ENCODE measurements around the gene CCDC88A.
A peak's percentile ranks its signal among the peaks of the same experiment; 100 is the strongest.
"Not testable (repeated sequence)": the region's sequence is repeated elsewhere in the genome, so short reads cannot be mapped to it uniquely, and the experiment has no call there.

Gene CCDC88A

GRCh38 chr2:55302241-55302640 lies 117.4 kb downstream of the CCDC88A start:
- DNase-seq (ENCODE audit: low spot score): no peak

DNA sequence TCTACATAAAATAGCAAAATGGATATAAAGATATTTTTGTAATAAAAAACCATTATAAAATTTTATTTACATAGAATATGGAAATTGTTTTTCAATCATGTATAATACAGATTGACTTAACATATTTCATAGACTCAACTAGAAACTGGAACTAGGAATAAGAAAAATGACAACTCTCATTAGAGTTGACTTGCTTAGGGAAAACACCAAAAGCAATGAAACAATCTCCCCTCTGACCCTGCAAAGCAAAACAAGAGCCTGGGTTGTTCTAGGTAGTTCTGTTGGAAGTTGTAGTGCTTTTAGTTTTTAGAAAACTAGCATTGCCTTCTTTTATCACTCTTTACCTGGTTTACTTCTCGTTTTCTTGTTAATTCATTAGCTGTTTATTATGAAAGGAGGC lies 118.4 kb downstream of the CCDC88A start:
- DNase-seq (ENCODE audit: low spot score): no peak

- DNase-seq (ENCODE audit: low spot score): no peak
Measured at GRCh38 chr2:55296393-55296792, 123.3 kb downstream of the CCDC88A start.

DNA sequence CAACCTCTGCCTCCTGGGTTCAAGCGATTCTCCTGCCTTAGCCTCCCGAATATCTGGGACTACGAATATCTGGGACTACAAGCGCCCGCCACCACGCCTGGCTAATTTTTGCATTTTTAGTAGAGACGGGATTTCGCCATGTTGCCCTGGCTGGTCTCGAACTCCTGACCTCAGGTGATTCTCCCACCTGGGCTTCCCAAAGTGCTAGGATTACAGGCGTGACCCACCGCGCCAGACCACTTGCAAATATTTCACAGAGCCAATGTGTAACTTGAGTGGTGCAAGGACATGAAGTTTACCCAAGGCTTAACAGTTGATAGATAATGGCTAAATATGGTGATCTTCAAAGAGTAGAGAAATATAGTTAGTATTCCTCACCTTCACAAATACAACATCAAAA lies 136.6 kb downstream of the CCDC88A start:
- no peak for DNase-seq (ENCODE audit: low spot score)

- DNase-seq (ENCODE audit: low spot score): peak; percentile 70
Measured at GRCh38 chr2:55282110-55282917, 137.3 kb downstream of the CCDC88A start.

DNA sequence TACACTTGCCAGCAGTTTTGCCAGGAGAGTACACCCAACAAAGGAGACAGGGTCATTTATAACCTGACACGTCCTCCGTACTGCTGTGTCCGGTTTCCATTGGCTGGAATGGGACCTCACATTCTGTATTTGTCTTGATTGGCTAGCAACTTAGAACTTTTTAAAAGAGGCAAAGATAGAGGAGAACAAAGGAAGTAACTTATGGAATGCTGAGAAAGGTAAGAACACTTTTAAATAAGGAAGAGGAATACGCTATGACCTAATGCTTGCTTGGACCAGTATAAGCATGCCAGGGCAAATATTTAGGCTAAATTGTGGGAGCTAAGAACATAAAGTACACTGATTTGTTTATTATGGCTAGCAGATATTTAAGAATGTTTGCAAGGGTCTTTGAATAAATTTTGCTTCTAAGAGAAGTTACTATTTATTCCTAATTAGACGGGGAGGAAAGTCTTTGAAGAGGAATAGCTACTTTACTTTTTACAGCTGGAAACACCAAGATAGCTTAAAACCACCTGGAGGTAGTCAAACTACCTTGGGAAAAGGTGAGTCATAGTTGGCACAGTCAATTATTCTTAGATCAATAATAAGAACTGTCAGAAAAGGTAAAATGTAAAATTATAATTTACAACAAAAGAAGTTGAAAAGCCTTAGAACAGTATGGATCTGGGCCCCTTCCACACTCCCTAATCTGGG lies 138.7 kb downstream of the CCDC88A start:
- DNase-seq (ENCODE audit: low spot score): not testable (repeated sequence)

GRCh38 chr2:55279859-55280424 lies 139.7 kb downstream of the CCDC88A start:
- not testable (repeated sequence) for DNase-seq (ENCODE audit: low spot score)

DNA sequence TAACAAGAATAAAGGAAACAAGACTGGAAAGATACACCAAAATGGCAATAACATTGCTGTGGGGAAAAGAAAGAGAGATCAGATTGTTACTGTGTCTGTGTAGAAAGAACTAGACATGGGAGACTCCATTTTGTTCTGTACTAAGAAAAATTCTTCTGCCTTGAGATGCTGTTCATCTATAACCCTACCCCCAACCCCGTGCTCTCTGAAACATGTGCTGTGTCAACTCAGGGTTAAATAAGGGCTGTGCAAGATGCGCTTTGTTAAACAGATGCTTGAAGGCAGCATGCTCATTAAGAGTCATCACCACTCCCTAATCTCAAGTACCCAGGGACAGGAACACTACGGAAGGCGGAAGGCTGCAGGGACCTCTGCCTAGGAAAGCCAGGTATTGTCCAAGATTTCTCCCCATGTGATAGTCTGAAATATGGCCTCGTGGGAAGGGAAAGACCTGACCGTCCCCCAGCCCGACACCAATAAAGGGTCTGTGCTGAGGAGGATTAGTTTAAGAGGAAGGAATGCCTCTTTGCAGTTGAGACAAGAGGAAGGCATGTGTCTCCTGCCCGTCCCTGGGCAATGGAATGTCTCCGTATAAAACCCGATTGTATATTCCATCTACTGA lies 140.3 kb downstream of the CCDC88A start:
- not testable (repeated sequence) for DNase-seq (ENCODE audit: low spot score)

- no peak for DNase-seq (ENCODE audit: low spot score)
Measured at GRCh38 chr2:55277310-55277709, 142.3 kb downstream of the CCDC88A start.

DNA sequence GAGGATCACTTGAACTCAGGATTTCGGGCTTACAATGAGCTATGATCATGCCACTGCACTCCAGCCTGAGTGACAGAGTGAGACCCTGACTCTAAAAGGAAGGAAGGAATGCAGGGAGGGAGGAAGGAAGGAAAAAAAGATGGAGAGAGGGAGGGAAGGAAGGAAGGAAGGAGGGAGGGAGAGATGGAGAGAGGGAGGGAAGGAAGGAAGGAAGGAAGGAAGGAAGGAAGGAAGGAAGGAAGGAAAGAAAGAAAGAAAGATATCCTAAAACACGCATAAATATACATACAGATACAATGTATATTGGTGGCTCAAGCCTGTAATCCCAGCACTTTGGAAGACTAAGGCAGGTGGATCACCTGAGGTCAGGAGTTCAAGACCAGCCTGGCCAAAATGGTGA lies 145.3 kb downstream of the CCDC88A start:
- not testable (repeated sequence) for DNase-seq (ENCODE audit: low spot score)

DNA sequence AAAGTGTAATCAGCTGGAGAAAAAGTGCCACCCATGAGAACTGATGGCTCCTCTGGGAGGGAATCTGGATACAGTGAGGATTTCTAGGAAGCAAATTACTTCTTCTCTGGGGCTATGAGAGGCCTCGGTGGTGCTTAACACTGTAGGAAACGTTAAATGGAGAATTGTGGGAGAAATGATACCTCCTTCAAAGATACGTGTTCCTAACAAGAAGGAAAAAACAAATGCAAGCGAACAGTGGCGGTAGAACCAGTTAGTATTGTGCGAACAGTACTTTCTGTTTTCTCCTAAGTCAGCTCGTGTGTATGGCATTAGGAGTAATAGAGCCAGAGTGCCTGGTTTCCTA lies 150.0 kb downstream of the CCDC88A start:
- peak; percentile 14 for DNase-seq (ENCODE audit: low spot score)

DNA sequence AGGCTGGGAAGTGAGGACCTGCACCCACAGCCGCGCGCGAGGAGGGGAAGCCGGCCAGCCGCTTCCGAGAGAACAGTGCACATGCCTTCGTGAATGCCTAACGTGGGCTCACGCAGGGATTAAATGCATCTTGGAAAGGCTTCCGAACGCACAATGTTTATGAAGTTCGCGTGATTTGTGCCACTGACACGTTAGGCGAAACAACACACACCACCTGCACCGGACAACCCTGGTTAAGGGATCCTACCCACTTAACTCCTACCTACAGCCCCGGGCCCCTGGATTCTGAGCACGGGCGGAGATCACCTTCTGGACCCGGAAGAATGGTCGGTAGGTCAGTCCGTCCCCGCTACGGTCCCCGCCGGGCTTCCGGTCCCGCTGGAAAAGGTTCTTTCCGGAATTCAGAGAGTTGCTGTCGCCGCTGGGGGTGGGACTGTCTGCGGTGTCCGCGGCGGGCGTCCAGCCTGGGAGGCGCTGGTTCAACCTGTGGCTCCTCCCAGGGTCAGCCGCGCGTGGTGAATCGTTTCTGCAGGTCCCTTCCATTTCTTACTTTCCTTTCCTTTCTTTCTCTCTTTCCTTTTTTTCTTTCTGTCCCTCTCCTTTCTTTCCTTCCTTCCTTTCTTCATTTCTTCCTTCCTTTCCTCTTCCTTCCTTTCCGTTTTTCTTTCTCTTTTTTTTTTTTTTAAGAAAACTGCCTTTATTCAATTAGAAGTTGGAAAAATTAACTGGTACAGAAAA lies 150.6 kb downstream of the CCDC88A start, which contains the start of gene MTIF2:
Gene MTIF2 (minus strand): TSS at position 325 of the 738 bp plus-strand sequence. CDS start 5,373 bp downstream, outside the sequence.
- DNase-seq (ENCODE audit: low spot score): peak; percentile 93

- DNase-seq (ENCODE audit: low spot score): peak; percentile 37
Measured at GRCh38 chr2:55268288-55268906, 151.3 kb downstream of the CCDC88A start.

DNA sequence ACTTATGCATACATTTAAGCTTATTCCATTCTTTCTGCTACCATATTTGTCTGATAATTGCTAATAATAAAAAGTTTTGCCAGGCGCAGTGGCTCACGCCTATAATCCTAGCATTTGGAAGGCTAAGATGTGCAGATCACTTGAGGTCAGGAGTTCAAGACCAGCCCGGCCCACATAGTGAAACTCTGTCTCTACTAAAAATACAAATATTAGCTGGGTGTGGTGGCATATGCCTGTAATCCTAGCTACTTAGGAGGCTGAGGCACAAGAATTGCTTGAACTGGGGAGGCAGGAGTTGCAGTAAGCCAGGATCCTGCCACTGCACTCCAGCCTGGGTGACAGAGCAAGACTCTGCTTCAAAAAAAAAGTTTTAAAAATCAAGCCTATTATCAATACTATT lies 160.1 kb downstream of the CCDC88A start:
- not testable (repeated sequence) for DNase-seq (ENCODE audit: low spot score)

- no peak for DNase-seq (ENCODE audit: low spot score)
Measured at GRCh38 chr2:55252832-55253231, 166.8 kb downstream of the CCDC88A start.

GRCh38 chr2:55247025-55247424 lies 172.6 kb downstream of the CCDC88A start:
- no peak for DNase-seq (ENCODE audit: low spot score)

DNA sequence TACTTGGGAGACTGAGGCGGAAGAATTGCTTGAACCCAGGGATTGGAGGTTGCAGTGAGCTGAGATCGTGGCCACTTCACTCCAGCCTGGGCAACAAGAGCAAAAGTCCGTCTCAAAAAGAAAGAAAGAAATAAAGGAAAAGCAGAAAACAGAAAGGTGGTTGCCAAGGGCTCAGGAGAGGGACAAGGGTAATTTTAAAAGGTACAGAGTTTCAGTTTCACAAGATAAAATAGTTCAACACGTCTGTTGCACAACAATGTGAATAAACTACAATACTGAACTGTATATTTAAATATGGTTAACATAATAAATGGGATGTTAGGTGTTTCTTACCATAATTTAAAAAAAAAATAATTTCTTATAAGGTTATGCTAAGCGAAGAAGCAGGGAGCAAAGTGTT lies 174.2 kb downstream of the CCDC88A start:
- no peak for DNase-seq (ENCODE audit: low spot score)

- no peak for DNase-seq (ENCODE audit: low spot score)
Measured at GRCh38 chr2:55242617-55243016, 177.0 kb downstream of the CCDC88A start.

- not testable (repeated sequence) for DNase-seq (ENCODE audit: low spot score)
Measured at GRCh38 chr2:55241582-55241981, 178.1 kb downstream of the CCDC88A start.

GRCh38 chr2:55239656-55240222 lies 179.9 kb downstream of the CCDC88A start:
- no peak for DNase-seq (ENCODE audit: low spot score)
